HG02973 (cell line): ENCODE measurements around the gene DPH5.

Experiments
- ATAC-seq: cut with Tn5 transposase; IDR thresholded peaks from one replicate; pipeline ENCODE4 v1.9.1; 2021; ENCODE audit warnings: moderate library complexity; ENCODE audit not compliant: unreplicated experiment

DPH5 gene

GRCh38 chr1:100943533-100943932 is 82.1 kb downstream of the DPH5 start:
- no peak for ATAC-seq

DNA sequence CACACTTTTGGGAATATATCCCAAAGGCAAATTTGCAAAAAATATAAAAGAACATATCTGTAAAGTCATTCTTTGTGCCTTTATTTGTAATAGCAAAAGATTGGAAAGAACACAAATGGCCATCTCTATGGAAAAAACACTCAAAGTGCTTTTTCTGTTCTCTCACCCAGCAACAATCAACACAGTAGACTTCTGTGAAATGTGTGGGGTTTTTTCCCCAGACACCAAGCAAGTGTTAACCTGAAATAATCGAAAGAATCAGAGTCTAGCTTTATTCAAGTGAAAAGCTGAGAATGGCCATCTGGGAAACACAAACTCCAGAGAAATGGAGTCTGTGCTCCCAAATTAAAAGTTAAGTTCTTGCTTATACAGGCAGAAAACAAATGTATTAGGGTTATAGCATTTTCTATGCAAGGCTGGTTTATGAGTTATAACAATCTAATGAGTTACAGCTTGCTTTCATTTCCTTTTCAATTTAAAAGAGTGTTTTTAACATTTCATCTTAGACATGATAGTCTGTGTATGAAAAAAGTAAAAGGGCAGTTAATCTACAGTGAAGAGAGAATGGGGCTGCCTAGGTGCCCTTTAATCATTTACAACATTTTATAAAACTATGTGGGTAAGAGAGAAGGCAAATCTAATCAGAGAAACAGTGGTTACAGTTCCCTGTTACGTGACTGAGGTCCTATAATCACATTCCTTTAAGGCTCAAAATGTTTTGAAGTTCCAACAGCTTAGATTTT is 83.1 kb downstream of the DPH5 start:
- no peak for ATAC-seq

DNA sequence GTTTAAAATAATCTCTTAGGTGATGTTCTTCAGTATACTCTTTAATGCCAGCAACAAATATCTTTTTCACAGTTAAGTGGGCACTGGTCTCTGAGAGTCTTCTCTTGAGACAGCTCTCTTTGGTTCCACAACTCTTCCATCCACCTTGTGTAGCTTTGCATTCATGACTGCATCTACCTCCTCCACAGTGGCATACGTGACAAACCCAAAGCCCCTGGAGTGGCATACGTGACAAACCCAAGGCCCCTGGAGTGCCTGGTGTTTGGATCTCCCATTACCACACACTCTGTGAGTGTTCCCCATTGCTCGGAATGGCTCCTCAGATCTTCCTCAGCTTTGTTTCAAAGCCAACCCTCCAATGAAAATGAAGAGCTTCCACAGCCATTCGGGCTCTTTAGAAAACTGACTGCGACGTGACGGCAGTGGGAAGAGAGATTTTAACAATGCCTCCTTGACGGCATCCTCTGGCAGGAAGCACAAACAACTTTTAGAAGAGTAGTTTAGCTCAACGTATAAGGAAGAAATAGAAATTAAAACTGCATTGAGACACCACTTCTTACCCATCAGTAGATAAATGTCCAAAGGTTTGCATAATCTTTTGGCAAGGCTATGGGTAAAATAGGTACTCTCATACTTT is 83.9 kb downstream of the DPH5 start:
- no peak for ATAC-seq

DNA sequence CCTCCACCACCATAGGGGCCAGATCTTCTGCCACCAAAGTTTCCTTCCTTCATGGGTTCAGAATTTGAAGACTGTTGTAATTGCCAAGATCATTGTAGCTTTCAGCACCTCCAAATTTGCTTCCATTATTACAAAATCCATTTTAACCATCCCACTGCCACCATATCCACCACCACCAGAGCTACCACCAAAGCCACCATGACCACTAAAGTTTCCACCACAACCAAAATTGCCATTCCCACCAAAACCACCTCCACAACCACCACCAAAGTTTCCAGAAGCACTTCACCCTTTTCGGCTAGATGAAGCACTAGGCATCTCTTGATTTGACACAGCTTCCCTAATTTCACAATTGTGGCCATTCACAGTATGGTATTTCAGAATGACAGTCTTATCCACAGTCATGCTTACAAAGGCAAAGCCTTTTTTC is 84.5 kb downstream of the DPH5 start:
- no peak for ATAC-seq
